Stomach (tissue), 9 donors: ENCODE measurements around the gene MYO5A. TPM values are rescaled to one million over a fixed set of nuclear protein-coding genes. Genes with fewer than 3 reads are reported as not detected.

ENCODE experiments used
- DNase-seq, 2 donors: peaks; one replicate each; pipeline versions ENCODE4 v3.0.0 to v3.0.0-alpha.2; 2013 to 2019
- H3K27ac ChIP-seq, 5 donors: fragments of 200-600 bp in 4 of 5; sonication (generic) in 4 of 5; one replicate each; pipeline ENCODE4 v1.5.1; 2013 to 2019; ENCODE audit warnings: mild to moderate bottlenecking in 1 of 5, moderate library complexity in 1 of 5
- H3K27me3 ChIP-seq, 3 donors: fragments of 200-600 bp; sonication (generic); one replicate each; pipeline ENCODE4 v1.5.1; 2017 to 2019; ENCODE audit warnings: mixed run types in 1 of 3
- H3K36me3 ChIP-seq, 4 donors: fragments of 200-600 bp; sonication (generic); 1 replicate in 3 of 4; 2 replicates in 1 of 4; pipeline ENCODE4 v1.5.1; 2016 to 2019
- H3K4me1 ChIP-seq, 4 donors: fragments of 200-600 bp; sonication (generic); one replicate each; pipeline ENCODE4 v1.5.1; 2016 to 2019
- H3K4me3 ChIP-seq, 4 donors: fragments of 200-600 bp; sonication (generic) in 3 of 4; one replicate each; pipeline ENCODE4 v1.5.1; 2016 to 2019; ENCODE audit warnings: mild to moderate bottlenecking in 1 of 4
- H3K9me3 ChIP-seq, 4 donors: fragments of 200-600 bp; sonication (generic); one replicate each; pipeline ENCODE4 v1.5.1; 2016 to 2019
- EP300 ChIP-seq: sonication (generic); formaldehyde crosslinking; IDR thresholded peaks from one replicate; pipeline ENCODE4 v1.6.1; 2017; ENCODE audit warnings: antibody characterized with exemption
- POLR2A ChIP-seq, 4 donors: fragments of 450-650 bp; IDR thresholded peaks; one replicate each; pipeline ENCODE4 v1.6.1; 2016; ENCODE audit warnings: antibody characterized with exemption in 4 of 4, control low read depth in 2 of 4, mild to moderate bottlenecking in 1 of 4, moderate library complexity in 1 of 4
- POLR2AphosphoS5 ChIP-seq, 3 donors: sonication (generic); formaldehyde crosslinking; IDR thresholded peaks; one replicate each; pipeline ENCODE4 v1.6.1; 2016; ENCODE audit warnings: antibody characterized with exemption in 3 of 3
- WGBS, 5 donors: extraction: QIAGEN DNeasy Blood & Tissue Kit in 3 of 5; methylation state at CpG; one replicate each; pipeline versions ENCODE4 v1.1.5 to v1.1.7; 2013 to 2018; 5-methylcytosine and 5-hydroxymethylcytosine counted together
- intact Hi-C: fragments of 100-400 bp; cut with DNase I; formaldehyde crosslinking; loops from one replicate; pipeline ENCODE4 v1.15.1; 2023; ENCODE audit warnings: low total_unique reads
- polyA plus RNA-seq, 3 donors: library from polyadenylated mRNA; stranded (reverse); fragments of 200-250 nt; gene quantifications; one replicate each; pipeline ENCODE4 v1.2.3, GENCODE V29; 2013
- total RNA-seq, 5 donors: library from RNA; depleted of rRNA; stranded (reverse); fragments of >200 nt; gene quantifications; one replicate each; pipeline versions ENCODE4 v1.1.0 to v1.2.3, GENCODE V29; 2014 to 2016
- TF ChIP-seq, protein P1 (sequence below), 7 experiments: fragments of 450-650 bp in 4 of 7; fragments of 200-600 bp in 3 of 7; sonication (generic) in 3 of 7; IDR thresholded peaks; one replicate each; pipeline ENCODE4 v1.5.1; 2016 to 2019; ENCODE audit warnings: antibody characterized with exemption in 7 of 7, control low read depth in 2 of 7, mild to moderate bottlenecking in 1 of 7
- donor health status: healthy with polysubstance abuse.
- donor health status: Bipolar disorder and iron deficiency.
- donor health status: healthy.

Gene MYO5A
- total and polyA plus RNA-seq, 8 donors, result 1.2 to 26.2 (median 12.0) TPM

DNA sequence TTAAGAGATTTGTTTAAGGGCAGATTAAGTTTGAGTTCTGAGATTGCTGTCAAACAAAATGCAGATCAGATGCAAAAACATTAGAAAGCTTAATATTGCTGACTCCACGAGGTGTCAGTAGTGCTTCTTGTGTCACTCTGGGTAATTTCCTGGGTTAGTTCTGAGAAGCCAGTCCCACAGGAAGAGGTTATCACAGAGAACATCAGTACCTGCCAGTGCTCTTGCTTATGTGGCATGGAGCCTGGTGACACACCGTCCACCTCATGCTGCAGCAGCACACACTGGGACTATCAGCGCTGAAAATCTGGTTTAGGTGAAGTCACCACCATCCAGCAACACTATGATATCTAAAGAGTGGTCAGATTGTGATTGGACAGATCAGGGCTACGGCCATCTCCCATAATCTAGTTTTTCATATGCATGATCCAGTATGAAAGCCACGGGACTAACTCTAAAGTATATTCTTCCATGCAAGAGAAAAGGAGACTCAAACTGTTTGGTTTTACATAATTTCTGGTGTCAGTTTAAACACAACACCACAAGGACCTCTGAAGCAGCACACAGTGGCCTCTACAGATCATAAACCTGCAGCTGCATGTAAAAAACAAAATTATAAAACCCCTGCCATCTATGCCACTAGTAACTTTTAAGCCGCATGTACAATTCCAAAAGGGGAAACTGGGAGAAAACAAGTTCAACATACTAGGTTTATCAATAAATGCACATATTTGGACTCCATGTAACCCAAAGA lies 197.0 kb downstream of the MYO5A start:
- TF ChIP-seq POLR2A (IDR thresholded peaks at IDR 0.05) (no peak), EP300 (no peak), POLR2AphosphoS5 (IDR thresholded peaks at IDR 0.05) (peak in 2 of 3 donors; percentile 39 to 65)
- TF ChIP-seq, protein P1, sequence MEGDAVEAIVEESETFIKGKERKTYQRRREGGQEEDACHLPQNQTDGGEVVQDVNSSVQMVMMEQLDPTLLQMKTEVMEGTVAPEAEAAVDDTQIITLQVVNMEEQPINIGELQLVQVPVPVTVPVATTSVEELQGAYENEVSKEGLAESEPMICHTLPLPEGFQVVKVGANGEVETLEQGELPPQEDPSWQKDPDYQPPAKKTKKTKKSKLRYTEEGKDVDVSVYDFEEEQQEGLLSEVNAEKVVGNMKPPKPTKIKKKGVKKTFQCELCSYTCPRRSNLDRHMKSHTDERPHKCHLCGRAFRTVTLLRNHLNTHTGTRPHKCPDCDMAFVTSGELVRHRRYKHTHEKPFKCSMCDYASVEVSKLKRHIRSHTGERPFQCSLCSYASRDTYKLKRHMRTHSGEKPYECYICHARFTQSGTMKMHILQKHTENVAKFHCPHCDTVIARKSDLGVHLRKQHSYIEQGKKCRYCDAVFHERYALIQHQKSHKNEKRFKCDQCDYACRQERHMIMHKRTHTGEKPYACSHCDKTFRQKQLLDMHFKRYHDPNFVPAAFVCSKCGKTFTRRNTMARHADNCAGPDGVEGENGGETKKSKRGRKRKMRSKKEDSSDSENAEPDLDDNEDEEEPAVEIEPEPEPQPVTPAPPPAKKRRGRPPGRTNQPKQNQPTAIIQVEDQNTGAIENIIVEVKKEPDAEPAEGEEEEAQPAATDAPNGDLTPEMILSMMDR (IDR thresholded peaks at IDR 0.05), result peak in 3 of 7 experiments; percentile 8 to 29 (median 18)
- no peak overlapping the region for H3K4me3 ChIP-seq
- 32 to 50% (median 38%) methylated on average over 6 of the region's 6 CpGs for WGBS, 5 donors
- peak overlapping the region in 2 of 5 donors; percentile 20 to 25 for H3K27ac ChIP-seq
- H3K36me3 ChIP-seq, result peaks cover 5 to 64% (median 49%) of the 10 kb centered on the region in 4 donors
- H3K4me1 ChIP-seq, result peaks cover 0 to 22% (median 11%) of the 10 kb centered on the region in 4 donors
- no peaks in the 10 kb centered on the region for H3K9me3 ChIP-seq
- H3K27me3 ChIP-seq, result no peaks in the 10 kb centered on the region
- DNase-seq, result peak; percentile 63 to 73
- intact Hi-C loops, result no loop called here

DNA sequence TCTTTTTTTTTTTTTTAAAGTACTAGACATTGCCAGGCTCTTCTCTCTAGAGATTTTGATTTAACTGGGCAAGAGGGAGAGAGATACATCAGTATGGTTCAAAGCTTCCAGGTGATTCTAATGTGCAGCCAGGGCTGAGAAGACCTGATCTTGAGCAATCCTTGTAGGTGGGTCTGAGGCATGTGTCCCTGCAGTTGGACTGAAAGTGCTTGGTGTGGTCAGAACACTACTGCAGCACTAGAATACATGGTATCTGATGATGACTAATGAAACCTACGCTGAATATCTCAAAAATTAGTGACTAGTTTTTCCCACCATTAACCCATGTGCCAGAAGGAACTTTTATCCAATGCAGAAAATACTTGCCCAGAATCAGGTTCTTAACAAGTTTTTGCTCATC lies 198.7 kb downstream of the MYO5A start:
- 75 to 93% (median 79%) methylated on average over 1 of the region's 1 CpG for WGBS, 5 donors
- intact Hi-C loops, result loop anchor here (10.0 kb wide), 1 partner anchor 65 kb away; no protein-coding TSS in a partner anchor
- H3K27me3 ChIP-seq, result no peaks in the 10 kb centered on the region
- peaks cover 5 to 64% (median 56%) of the 10 kb centered on the region in 4 donors for H3K36me3 ChIP-seq
- peaks cover 0 to 20% (median 11%) of the 10 kb centered on the region in 4 donors for H3K4me1 ChIP-seq
- H3K9me3 ChIP-seq, result no peaks in the 10 kb centered on the region
- no peak for DNase-seq
- TF ChIP-seq POLR2AphosphoS5 (IDR thresholded peaks at IDR 0.05), result no peak
- TF ChIP-seq, protein P1 (IDR thresholded peaks at IDR 0.05), result no peak
- no peak for TF ChIP-seq POLR2A (IDR thresholded peaks at IDR 0.05)
- TF ChIP-seq EP300, result no peak
- no peak overlapping the region for H3K27ac ChIP-seq
- H3K4me3 ChIP-seq, result no peak overlapping the region

DNA sequence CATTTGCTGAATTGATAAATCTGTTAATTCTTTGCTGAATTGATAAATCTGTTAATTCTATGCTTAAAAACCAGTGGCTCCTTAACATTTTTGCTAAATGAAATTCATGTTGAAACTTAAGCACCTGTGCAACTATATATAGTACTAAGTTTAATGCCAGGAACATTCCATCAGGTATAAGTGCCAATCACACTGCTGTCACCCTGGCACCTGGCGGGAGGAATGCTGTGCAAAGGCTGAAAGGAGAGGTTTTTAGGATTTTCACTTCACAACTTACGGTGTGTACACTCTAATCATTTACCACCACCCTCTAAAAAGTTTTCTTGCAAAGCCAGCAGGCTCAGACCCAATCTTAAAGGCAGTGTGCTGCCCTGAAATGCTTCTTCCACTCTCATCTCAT lies 199.5 kb downstream of the MYO5A start:
- H3K9me3 ChIP-seq, result no peaks in the 10 kb centered on the region
- intact Hi-C loops, result loop anchor here (10.0 kb wide), 1 partner anchor 64 kb away; no protein-coding TSS in a partner anchor
- TF ChIP-seq POLR2A (IDR thresholded peaks at IDR 0.05) (no peak), POLR2AphosphoS5 (IDR thresholded peaks at IDR 0.05) (no peak)
- TF ChIP-seq, protein P1 (IDR thresholded peaks at IDR 0.05), result no peak
- peaks cover 0 to 20% (median 11%) of the 10 kb centered on the region in 4 donors for H3K4me1 ChIP-seq
- H3K27ac ChIP-seq, result no peak overlapping the region
- no peak for DNase-seq
- no peaks in the 10 kb centered on the region for H3K27me3 ChIP-seq
- H3K36me3 ChIP-seq, result peaks cover 5 to 58% (median 50%) of the 10 kb centered on the region in 4 donors
- no peak overlapping the region for H3K4me3 ChIP-seq
- 46 to 66% (median 59%) methylated on average over 2 of the region's 2 CpGs for WGBS, 5 donors

DNA sequence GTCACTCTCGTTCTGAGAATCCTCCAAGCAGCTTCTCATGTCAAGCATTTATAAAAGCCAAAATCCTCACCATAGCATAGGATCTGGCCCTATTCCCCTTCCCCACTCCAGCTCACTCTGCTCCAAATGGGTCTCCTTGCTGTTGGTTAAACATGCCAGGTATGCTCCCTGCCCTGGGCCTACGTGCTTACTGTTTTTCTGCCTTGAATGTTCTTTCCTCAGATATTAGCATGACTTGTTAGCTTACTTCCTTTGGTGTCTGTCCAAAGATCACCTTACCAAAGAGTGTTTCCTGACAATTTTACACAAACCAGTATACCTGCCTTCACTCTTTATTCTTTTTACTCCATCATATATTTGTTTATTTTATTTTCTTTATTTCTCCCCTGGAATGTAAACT lies 200.0 kb downstream of the MYO5A start:
- TF ChIP-seq POLR2AphosphoS5 (IDR thresholded peaks at IDR 0.05), result no peak
- Histone ChIP-seq H3K4me1 (peaks cover 0 to 20% (median 11%) of the 10 kb centered on the region in 4 donors), H3K9me3 (no peaks in the 10 kb centered on the region), H3K4me3 (no peak overlapping the region), H3K27me3 (no peaks in the 10 kb centered on the region), H3K36me3 (peaks cover 5 to 55% (median 50%) of the 10 kb centered on the region in 4 donors), H3K27ac (no peak overlapping the region)
- WGBS, 5 donors, result 51 to 79% (median 70%) methylated on average over 2 of the region's 2 CpGs
- no peak for DNase-seq
- intact Hi-C loops, result loop anchor here (10.0 kb wide), 1 partner anchor 64 kb away; no protein-coding TSS in a partner anchor
